ENCODE results near the gene DMBX1.

GRCh38 chr1:46448109-46448911, 41.3 kb upstream of the DMBX1 start:
- TF ChIP-seq EZH2 (IDR thresholded peaks at IDR 0.05; ENCODE audit: low read depth) = no peak
- TF ChIP-seq, protein P1, sequence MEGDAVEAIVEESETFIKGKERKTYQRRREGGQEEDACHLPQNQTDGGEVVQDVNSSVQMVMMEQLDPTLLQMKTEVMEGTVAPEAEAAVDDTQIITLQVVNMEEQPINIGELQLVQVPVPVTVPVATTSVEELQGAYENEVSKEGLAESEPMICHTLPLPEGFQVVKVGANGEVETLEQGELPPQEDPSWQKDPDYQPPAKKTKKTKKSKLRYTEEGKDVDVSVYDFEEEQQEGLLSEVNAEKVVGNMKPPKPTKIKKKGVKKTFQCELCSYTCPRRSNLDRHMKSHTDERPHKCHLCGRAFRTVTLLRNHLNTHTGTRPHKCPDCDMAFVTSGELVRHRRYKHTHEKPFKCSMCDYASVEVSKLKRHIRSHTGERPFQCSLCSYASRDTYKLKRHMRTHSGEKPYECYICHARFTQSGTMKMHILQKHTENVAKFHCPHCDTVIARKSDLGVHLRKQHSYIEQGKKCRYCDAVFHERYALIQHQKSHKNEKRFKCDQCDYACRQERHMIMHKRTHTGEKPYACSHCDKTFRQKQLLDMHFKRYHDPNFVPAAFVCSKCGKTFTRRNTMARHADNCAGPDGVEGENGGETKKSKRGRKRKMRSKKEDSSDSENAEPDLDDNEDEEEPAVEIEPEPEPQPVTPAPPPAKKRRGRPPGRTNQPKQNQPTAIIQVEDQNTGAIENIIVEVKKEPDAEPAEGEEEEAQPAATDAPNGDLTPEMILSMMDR (conservative IDR thresholded peaks at IDR 0.05) = no peak
